Glutamatergic neuron (in vitro differentiated cells): ENCODE measurements around the gene MPZL2. TPM values are rescaled to one million over a fixed set of nuclear protein-coding genes. Genes with fewer than 3 reads are reported as not detected.

ENCODE experiments used
- DNase-seq: peaks from one replicate; pipeline ENCODE4 v3.0.0; 2022
- H3K27ac Mint-ChIP-seq: one replicate; pipeline ENCODE4 v1.8.0; 2020; ENCODE audit warnings: mild to moderate bottlenecking, mixed read lengths, inconsistent platforms; ENCODE audit not compliant: unreplicated experiment
- H3K27me3 Mint-ChIP-seq: one replicate; pipeline ENCODE4 v1.8.0; 2020; ENCODE audit warnings: mild to moderate bottlenecking, moderate library complexity, mixed read lengths, inconsistent platforms; ENCODE audit not compliant: unreplicated experiment
- H3K36me3 Mint-ChIP-seq: one replicate; pipeline ENCODE4 v1.8.0; 2020; ENCODE audit warnings: mild to moderate bottlenecking, mixed read lengths, inconsistent platforms; ENCODE audit not compliant: unreplicated experiment
- H3K4me1 Mint-ChIP-seq: one replicate; pipeline ENCODE4 v1.8.0; 2020; ENCODE audit warnings: mild to moderate bottlenecking, low read depth, mixed read lengths, inconsistent platforms; ENCODE audit not compliant: unreplicated experiment
- H3K4me3 Mint-ChIP-seq: one replicate; pipeline ENCODE4 v1.8.0; 2020; ENCODE audit warnings: mild to moderate bottlenecking, mixed read lengths, inconsistent platforms; ENCODE audit not compliant: unreplicated experiment
- H3K9me3 Mint-ChIP-seq: one replicate; pipeline ENCODE4 v1.8.0; 2020; ENCODE audit warnings: mild to moderate bottlenecking, moderate library complexity, mixed read lengths, inconsistent platforms; ENCODE audit not compliant: unreplicated experiment
- total RNA-seq: library from RNA; stranded (reverse); fragmentation: NEBNext Ultra II Directional; extraction: Animal tissue kit (Norgen Biotek cat#: 25700); gene quantifications from one replicate; pipeline ENCODE4 v1.2.1, GENCODE V29; 2021; ENCODE audit not compliant: unreplicated experiment
- TF ChIP-seq, protein P1 (sequence below): fragments of 200-600 bp; sonication (generic); IDR thresholded peaks from one replicate; pipeline ENCODE4 v1.5.0; 2021; ENCODE audit not compliant: partially characterized antibody, unreplicated experiment

The MPZL2 gene
- total RNA-seq, 1 donor from 2014 or later: not detected

DNA sequence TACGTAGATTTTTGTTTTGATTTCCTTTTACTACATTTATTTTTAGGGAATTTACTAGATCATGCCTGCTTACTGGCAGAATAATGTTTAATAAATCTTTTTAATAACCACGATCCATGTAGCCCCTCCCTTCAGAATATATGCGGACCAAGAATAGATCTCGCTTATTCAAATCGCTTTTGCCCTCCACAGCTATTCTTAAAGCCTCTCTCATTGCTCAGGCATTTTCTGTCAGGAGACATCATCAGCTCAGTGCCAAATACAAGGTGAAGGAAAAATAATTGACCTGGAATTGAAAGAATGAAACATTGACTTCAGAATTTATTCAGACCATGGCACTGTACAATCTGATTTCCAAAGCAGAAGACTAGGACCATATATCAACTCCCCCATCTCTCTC, 29.3 kb downstream of the MPZL2 start:
- no peak overlapping the region for H3K27ac Mint-ChIP-seq
- H3K27me3 Mint-ChIP-seq: no peaks in the 10 kb centered on the region
- peaks cover 3% of the 10 kb centered on the region for H3K4me1 Mint-ChIP-seq
- DNase-seq: no peak
- no peaks in the 10 kb centered on the region for H3K9me3 Mint-ChIP-seq
- H3K36me3 Mint-ChIP-seq: no peaks in the 10 kb centered on the region
- TF ChIP-seq, protein P1, sequence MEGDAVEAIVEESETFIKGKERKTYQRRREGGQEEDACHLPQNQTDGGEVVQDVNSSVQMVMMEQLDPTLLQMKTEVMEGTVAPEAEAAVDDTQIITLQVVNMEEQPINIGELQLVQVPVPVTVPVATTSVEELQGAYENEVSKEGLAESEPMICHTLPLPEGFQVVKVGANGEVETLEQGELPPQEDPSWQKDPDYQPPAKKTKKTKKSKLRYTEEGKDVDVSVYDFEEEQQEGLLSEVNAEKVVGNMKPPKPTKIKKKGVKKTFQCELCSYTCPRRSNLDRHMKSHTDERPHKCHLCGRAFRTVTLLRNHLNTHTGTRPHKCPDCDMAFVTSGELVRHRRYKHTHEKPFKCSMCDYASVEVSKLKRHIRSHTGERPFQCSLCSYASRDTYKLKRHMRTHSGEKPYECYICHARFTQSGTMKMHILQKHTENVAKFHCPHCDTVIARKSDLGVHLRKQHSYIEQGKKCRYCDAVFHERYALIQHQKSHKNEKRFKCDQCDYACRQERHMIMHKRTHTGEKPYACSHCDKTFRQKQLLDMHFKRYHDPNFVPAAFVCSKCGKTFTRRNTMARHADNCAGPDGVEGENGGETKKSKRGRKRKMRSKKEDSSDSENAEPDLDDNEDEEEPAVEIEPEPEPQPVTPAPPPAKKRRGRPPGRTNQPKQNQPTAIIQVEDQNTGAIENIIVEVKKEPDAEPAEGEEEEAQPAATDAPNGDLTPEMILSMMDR: no peak
- H3K4me3 Mint-ChIP-seq: no peak overlapping the region

GRCh38 chr11:118233850-118234249, 30.2 kb downstream of the MPZL2 start:
- Mint-ChIP-seq H3K27me3 (no peaks in the 10 kb centered on the region), H3K9me3 (no peaks in the 10 kb centered on the region), H3K4me1 (peaks cover 3% of the 10 kb centered on the region), H3K27ac (no peak overlapping the region), H3K36me3 (no peaks in the 10 kb centered on the region), H3K4me3 (no peak overlapping the region)
- TF ChIP-seq, protein P1: no peak
- DNase-seq: no peak

DNA sequence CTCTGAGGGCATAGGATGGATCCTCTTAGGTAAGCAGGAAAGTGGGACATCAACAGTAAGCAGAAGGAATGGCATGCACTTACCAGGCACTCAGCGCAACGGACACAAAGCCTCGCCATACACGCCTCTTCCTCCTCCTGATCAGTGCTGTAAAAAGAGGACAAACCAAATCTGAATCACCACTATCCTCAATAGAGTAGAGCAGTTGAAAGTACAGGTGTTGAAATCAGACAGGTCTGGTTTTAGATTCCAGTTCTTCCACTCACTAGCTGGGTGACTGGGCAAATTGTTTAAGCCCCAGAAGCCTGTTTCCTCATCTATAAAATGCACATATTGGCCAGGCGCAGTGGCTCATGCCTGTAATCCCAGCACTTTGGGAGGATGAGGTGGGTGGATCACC, 30.7 kb downstream of the MPZL2 start:
- no peaks in the 10 kb centered on the region for H3K36me3 Mint-ChIP-seq
- no peaks in the 10 kb centered on the region for H3K27me3 Mint-ChIP-seq
- H3K4me3 Mint-ChIP-seq: no peak overlapping the region
- no peak overlapping the region for H3K27ac Mint-ChIP-seq
- TF ChIP-seq, protein P1: no peak
- H3K9me3 Mint-ChIP-seq: no peaks in the 10 kb centered on the region
- DNase-seq: no peak
- H3K4me1 Mint-ChIP-seq: peaks cover 3% of the 10 kb centered on the region

- no peak for DNase-seq
- Mint-ChIP-seq H3K36me3 (no peaks in the 10 kb centered on the region), H3K4me1 (peaks cover 3% of the 10 kb centered on the region), H3K9me3 (no peaks in the 10 kb centered on the region), H3K27ac (no peak overlapping the region), H3K27me3 (no peaks in the 10 kb centered on the region), H3K4me3 (no peak overlapping the region)
- TF ChIP-seq, protein P1: no peak
Measured at GRCh38 chr11:118232659-118233058, 31.4 kb downstream of the MPZL2 start.

DNA sequence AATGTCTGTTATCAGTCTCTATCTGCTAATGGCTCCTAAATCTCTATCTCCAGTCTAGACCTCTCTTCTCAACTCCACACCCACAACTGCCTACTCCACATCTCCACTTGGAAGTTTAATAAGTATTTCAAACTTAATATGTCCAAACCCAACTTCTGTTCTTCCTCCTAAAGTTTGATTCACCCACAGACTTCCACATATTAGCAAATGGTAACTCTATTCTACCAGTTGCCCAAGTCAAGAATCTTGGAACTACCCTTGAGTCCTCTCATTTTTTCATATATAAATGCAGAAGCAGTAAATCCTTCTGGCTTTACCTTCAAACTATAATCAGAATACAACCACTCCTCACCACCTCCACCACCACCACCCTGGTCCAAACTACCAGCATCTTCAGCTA, 32.6 kb downstream of the MPZL2 start:
- no peaks in the 10 kb centered on the region for H3K36me3 Mint-ChIP-seq
- H3K4me1 Mint-ChIP-seq: peaks cover 2% of the 10 kb centered on the region
- no peak overlapping the region for H3K27ac Mint-ChIP-seq
- TF ChIP-seq, protein P1: no peak
- no peak for DNase-seq
- no peak overlapping the region for H3K4me3 Mint-ChIP-seq
- no peaks in the 10 kb centered on the region for H3K9me3 Mint-ChIP-seq
- peaks cover 1% of the 10 kb centered on the region for H3K27me3 Mint-ChIP-seq
